HG02943 (cell line): ENCODE measurements around the gene GIMD1.
"Not testable (repeated sequence)": the region's sequence is repeated elsewhere in the genome, so short reads cannot be mapped to it uniquely, and the experiment has no call there.

Source experiments
- ATAC-seq: cut with Tn5 transposase; IDR thresholded peaks from one replicate; pipeline ENCODE4 v1.9.1; 2021; ENCODE audit warnings: mild to moderate bottlenecking, low read depth, moderate library complexity; ENCODE audit not compliant: unreplicated experiment

Gene GIMD1

GRCh38 chr4:106368678-106369077 lies at the start of gene GIMD1:
GIMD1 (minus strand) TSS chr4:106368778; CDS start chr4:106367435, 1,343 bp downstream.
- no peak for ATAC-seq

GRCh38 chr4:106414366-106414765 lies 45.8 kb upstream of the GIMD1 start:
- no peak for ATAC-seq

GRCh38 chr4:106409901-106410889 lies 41.6 kb upstream of the GIMD1 start:
- no peak for ATAC-seq

GRCh38 chr4:106408004-106408403 lies 39.4 kb upstream of the GIMD1 start:
- ATAC-seq = not testable (repeated sequence)

GRCh38 chr4:106401157-106401556 lies 32.6 kb upstream of the GIMD1 start:
- ATAC-seq = no peak

GRCh38 chr4:106398898-106399297 lies 30.3 kb upstream of the GIMD1 start:
- not testable (repeated sequence) for ATAC-seq

- no peak for ATAC-seq
Measured at GRCh38 chr4:106395582-106395981, 27.0 kb upstream of the GIMD1 start.

- ATAC-seq = no peak
Measured at GRCh38 chr4:106385853-106386393, 17.3 kb upstream of the GIMD1 start.

GRCh38 chr4:106384878-106385277 lies 16.3 kb upstream of the GIMD1 start:
- ATAC-seq = no peak

- no peak for ATAC-seq
Measured at GRCh38 chr4:106380179-106380578, 11.6 kb upstream of the GIMD1 start.

- no peak for ATAC-seq
Measured at GRCh38 chr4:106373026-106373425, 4.4 kb upstream of the GIMD1 start.

GRCh38 chr4:106371161-106371560 lies 2.6 kb upstream of the GIMD1 start:
- ATAC-seq = no peak

GRCh38 chr4:106370214-106370613 lies 1.6 kb upstream of the GIMD1 start:
- no peak for ATAC-seq

GRCh38 chr4:106369456-106370060 lies 980 bp upstream of the GIMD1 start:
- ATAC-seq = peak; percentile 80

GRCh38 chr4:106367072-106367471 lies 1.5 kb downstream of the GIMD1 start:
- no peak for ATAC-seq

GRCh38 chr4:106366026-106366425 lies 2.6 kb downstream of the GIMD1 start:
- no peak for ATAC-seq

- no peak for ATAC-seq
Measured at GRCh38 chr4:106365613-106366012, 3.0 kb downstream of the GIMD1 start.

GRCh38 chr4:106364282-106364681 lies 4.3 kb downstream of the GIMD1 start:
- ATAC-seq = no peak

- ATAC-seq = no peak
Measured at GRCh38 chr4:106362086-106362825, 6.3 kb downstream of the GIMD1 start.

- ATAC-seq = no peak
Measured at GRCh38 chr4:106358899-106359298, 9.7 kb downstream of the GIMD1 start.

- no peak for ATAC-seq
Measured at GRCh38 chr4:106355193-106355592, 13.4 kb downstream of the GIMD1 start.
